Pons (tissue), 1 donor: ENCODE data around the gene KCNAB2.

Experiments
- DNase-seq: peaks from one replicate; pipeline ENCODE4 v3.0.0-alpha.2; 2016; ENCODE audit warnings: low spot score

KCNAB2 gene

DNA sequence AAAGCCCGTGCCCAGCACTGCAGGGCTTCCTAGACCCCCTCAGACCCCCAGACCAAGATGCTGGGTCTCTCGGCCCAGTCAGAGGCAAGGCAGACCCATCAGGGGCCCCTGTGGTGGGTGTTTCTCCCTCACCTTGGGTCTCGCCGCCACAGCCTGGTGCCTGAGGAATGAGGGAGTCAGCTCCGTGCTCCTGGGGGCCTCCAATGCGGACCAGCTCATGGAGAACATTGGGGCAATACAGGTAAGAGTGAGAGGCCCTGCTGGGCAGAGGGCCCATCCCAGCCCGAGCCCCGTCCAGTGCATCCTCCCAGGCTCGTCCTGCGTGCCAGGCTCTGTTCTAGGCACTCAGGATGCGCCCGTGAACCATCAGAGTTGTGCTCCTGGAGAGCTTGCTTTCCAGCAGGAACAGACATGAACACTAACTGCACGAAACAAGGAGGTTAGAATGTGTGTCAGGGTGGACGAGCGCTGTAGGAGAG is 51.5 kb downstream of the KCNAB2 start:
- no peak for DNase-seq

DNA sequence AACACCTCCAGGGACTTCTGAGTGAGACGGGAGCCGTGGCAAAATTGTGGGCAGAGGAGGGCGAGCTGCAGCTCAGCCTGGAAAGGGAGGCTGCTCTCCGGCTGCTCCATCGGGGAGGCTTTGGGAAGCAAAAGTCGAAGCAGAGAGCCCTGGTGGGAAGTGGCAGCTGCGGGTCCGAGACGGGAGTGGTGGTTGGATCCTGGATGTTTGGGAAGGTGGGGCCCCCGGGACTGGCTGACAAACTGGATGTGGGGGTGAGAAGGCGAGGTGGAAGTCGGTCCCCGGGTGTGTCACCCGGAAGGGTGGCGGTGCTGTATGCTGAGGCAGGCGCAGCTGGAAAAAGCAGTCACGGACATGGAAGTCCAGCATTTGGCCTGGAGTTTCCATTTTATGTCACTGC is 52.1 kb downstream of the KCNAB2 start:
- DNase-seq: no peak

DNA sequence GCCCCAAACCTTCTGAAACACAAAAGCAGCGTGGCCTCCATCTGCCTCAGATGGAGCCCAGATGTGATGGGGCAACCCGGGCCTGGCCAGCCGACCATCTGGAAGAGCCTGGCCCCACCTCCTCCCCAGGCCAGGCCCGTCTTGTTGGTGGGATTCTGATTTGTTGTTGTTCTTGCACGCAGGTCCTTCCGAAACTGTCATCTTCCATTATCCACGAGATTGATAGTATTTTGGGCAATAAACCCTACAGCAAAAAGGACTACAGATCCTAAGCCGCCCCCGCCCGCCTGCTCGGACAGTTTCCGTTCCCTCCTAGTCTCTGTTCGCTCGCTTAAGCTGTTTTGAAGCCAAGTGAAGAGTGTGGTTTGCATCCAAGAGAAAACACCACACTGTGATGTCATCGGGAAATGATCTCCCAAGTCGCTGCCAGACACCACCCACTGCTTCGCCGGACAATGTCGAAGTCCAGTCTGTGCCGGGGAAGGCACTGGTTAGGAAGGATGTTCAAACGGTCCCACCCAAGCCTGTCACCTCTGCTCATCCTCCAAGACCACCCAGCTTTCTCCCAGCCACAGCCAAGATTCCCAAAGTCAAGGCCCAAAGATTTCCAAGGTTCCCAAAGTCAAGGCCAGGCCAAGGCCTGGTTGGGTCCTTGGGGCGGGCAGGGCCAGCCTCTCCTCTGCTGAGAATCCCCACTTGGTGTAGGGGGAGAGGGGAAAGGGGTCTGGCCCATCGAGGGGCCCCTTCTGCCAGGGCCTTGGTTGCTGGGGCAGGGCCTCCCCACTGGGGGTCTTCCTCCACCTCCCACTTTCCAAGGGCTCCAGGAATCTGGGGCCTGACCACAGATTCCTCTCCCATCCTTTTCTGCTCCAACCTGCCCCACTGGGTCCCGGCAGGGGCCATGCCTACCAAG is 52.9 kb downstream of the KCNAB2 start:
- no peak for DNase-seq

DNA sequence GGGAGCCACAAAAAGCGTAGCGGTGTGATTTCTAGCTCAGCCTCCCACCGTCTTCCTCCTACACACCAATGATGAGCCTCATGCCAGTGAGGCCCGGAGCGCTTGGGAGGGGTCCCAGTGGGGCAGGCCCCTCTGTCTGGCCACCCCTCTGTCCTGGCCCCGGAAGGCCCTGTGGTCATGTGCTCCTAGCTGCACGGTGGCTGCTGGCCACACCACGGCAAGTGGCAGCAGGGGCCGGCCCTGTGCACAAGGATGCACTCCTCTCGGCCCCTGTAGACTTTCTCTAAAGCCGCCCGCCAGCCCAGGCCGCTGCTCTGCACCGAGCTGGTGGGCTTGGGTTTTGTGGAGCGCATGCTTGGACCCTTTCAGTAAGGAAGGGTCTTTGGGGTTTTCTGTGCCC is 53.6 kb downstream of the KCNAB2 start:
- DNase-seq: no peak

DNA sequence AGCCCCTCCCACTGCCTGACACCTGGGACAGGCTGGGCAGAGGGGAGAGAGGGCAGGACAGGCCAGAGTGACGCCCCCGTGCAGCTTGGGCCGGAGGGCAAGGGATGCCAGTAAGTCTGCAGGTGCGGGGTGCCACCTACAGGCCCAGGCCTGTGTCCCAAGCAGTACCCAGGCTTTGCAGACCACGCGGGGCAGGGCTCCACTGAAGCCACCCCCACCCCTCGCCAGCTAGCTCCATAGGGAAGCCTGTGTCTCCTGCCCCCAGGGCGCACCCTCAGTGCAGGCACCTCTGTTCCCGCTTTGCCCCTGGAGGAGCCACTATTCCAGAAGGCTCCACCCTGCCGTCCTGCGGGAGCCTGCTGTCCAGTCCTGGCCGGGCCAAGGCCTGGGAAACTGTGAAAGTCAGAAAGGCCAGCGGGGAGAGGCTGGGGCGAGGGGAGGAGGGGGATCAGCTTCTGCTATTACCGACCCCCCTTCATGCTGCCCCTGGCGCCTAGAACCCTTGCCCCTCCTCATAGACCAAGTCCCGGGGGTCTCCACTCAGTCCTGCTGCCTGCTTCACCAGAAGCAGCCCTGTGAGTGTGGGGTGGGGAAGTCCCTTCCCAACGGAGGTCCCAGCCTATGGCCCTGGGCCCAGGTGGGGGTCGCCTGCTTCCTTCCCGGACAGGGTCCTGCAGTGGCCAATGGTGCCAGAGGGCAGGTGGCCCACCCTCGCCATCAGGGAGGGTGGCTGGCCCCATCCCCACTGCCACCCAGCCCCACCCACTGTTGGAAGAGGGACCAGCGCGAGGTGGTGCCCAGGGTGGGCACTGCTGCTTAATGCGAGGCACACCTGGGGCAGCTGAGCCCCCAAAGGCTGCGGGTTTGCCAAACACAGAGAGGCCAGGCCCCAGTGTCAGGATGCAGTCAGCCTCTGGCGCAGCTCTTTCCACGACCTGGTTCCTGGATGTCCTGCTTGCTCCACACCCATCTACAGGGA is 54.4 kb downstream of the KCNAB2 start:
- no peak for DNase-seq

DNA sequence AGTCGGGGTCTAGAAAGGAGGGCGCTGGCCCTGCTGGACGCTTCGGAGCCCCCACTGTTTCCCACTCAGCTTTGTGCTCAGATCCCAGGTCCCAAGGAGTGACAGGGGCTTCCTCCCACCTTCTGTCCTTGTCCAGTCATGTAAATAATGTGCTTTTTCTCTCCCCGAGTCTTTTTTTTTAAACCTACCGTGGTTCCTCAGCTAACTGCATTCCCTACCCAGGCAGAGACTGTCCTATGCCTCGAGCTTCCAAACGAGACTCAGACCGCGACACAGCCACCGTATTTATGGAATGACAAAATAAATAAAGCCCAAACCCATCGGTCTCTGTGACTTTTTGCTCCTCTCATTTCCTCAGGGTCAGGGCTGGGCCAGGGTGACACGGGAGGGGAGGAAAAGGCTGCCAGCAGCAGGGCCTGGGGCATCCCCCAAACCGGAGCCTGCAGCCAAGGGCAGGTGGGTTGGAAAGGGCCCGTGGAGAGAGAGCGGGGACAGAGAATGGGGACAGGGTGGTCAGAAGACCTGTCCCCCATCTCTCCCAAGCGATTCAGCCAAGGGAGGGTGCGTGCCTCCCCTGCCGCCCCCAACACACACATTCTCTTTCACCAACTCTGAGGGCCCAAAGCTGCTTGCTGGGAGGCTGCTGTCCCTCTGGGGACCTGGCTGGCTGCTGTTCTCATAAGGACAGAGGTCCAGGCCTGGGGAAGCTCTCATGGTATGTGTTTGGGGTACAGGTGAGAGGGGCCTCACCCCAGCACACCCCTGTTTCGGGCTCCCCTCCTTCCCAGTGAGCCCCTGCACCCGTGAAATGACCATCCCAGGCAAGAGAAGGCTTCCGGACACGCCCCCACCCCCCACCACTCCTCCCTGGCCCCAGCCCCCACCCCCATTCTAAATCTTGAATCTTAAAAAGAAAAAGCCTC is 55.4 kb downstream of the KCNAB2 start:
- no peak for DNase-seq

DNA sequence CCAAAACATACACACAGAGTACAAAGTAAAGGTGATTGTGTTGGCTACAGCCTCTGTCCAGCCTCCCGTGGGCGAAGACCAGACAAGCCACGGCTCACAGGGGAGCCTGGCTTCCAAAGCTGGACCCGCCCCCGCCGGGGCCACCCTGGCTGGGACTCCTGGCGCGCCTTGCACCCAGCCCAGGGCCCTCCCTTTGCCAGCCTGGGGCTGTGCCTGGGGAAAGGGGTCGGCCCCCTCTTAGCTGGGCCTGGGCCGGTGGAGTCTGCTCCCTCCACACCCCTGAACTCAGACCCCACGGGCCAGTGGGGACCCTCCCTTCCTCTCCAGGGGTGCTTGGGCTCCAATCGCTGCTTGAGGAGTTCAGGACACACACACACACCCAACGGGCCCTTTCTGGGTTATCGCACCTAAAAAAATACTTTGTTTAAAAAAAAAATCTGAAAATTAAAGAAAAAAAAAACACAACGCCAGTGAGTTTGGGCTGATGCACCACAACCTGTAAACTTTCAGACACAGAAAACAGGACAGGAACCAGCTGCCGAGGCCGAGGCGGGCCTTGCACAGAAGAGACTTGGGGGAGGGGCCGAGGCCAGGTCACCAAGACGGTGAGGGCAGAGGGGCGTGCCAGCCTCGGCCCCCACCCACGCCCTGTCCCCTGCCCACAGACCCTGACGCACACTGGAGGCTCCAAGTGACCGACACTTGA is 56.3 kb downstream of the KCNAB2 start:
- DNase-seq: no peak

DNA sequence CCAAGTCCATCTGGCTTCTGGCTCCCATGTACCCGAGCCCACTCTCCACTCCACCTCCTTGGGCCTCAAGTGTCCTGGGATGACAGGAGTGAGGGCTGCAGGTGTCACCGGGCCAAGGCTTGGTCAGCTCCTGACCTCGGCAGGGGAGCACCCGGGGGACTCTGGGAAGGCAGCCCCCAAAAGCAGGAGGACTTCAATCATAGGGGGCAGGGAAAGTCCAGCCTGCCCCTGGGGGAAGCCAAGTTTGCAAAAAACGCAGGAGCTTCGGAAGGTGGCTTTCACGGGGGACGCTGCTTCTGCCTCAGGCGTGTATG is 56.8 kb downstream of the KCNAB2 start:
- no peak for DNase-seq

DNA sequence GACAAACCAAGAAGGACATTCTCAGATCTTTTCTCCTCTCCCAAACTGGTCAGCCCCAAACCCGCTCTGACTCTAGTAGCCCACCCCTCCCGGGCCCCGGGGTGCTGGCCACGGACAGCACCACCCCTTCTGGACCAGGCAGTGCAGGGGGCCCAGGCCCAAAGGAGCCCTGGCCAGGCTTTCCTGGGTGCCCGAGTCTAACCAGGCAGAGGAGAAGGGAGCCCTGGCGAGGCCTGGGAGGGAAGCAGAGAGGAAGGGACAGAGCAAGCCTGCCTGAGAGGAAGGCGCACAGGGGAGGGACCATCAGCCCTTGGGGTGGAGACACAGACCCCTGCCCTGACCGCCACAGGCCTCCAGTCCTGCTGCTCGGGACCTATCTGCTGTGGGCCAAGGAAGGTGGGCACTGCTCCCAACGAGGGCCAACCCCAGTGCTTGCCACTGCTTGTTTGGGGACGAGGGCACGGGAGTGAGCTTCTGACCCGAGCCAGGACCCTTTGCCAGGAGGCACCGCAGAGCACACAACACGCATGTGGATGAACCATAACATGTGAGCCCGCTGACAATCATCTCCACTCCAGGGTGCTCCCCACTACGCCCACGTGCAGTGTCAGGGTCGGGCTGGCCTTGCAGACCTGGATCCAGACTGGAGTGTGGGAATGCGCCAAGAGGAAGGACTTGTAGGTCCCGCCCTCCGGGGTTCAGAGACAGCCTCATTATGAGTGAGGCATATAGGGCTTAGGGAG is 57.6 kb downstream of the KCNAB2 start:
- no peak for DNase-seq

DNA sequence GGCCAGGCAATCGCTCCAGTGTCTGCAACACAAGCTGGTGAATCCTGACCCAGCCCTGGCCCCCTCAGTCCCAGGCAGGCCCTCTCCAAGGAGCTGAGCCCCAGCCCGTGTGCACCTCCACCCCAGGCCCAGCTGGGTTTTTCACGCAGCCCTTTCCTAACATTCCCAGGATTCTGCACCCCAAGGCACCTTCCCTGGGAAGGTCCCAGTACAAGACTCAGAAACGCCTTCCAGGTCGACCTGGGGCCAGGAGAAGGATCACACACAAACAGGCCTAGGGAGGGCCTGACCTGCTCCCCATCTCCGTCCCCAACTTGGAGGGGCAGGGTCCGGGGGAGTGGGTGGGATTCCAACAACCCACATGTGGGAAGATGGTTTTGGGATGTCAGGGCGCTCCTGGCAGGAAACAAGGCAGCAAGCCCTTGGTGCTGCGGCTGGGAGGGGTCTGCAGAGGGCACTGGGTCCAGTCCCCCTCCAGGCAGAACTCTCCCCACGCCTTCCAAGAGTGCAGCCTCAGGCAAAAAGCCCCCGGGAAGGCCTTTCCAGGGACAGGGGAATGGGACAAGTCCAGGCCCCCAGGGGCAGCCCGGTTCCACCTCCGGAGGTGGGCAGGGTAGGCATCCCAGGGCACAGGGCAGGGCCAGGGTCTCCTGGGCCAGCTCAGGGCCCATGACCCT is 58.3 kb downstream of the KCNAB2 start:
- DNase-seq: no peak

DNA sequence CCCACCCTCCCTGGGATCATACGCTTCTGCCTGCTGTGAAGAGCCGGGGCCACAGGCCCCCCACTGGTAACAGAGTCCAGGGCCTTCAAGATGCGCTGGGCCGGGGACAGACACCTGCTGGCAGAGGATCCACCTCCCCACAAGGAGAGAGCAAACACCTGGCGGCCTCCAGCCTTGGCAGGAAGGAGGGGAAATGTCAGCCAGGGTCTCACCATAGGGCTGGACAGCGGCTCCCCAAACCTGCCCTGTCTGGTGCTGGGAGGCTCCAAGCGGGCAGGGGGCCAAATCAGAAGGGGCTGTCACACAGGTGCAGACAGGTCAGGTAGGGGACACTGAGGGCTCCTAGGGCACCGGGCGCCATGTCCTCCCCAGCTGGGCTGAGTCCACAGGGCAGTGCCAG is 58.9 kb downstream of the KCNAB2 start:
- DNase-seq: no peak

DNA sequence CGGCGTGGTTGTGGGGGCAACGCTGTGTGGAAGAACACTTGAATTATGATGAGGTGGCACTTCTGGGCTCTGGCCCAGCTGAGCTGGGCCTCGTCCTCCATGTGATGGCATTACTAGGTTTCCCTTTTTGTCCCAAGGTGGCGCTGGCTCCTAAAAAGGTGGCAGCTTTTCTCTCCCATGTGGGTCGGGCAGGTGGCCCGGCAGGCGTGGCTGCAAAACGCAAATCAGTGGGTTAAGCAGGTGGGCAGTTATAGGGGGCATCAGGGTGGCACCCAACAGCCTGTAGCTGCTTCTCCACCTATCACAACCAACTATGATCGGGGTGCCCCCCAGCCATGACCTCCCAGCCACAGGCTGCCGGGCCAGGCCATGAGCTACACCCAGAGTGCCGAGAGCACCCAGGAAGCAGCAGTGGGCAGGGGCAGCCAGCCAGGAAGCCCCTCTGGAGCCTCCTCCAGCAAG is 59.6 kb downstream of the KCNAB2 start:
- no peak for DNase-seq

DNA sequence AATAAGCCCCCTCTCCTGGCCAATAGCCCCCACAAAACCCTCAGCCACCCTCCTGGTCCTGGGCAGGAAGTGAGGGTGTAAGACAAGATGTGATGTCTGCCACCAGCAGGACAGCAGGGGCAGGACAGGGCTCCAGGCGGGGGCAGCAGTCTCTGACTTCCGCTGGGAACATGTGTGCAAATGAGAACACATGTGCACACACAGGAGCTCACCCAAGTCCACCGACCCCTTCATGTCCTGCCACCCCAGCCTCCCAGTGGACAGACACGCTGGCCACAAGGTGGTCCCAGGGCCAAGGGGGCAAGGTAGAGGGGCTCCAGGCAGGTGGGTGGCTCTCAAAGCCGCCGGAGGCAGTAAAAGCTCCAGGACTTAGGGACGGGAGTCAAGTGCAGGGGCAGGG is 60.1 kb downstream of the KCNAB2 start:
- no peak for DNase-seq

DNA sequence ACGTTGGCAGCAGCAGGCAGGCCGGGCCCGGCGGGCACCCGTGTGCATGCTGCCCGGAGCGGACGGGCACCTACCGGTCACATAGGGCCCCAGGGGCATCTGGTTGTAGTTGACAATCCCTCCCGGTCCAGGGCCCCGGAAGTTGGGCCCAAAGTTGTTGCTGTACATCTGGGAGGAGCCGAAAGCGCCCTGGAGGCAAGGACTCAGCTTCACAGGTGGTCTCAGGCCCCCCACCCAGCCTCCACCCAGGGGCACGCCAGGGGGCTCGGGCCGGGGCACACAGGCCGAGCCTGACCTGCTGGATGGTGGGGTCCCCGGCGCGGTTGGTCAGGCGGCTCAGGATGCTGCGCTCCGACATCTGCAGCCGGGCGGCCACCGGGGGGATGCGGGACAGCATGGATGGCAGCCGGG is 60.6 kb downstream of the KCNAB2 start:
- DNase-seq: no peak

DNA sequence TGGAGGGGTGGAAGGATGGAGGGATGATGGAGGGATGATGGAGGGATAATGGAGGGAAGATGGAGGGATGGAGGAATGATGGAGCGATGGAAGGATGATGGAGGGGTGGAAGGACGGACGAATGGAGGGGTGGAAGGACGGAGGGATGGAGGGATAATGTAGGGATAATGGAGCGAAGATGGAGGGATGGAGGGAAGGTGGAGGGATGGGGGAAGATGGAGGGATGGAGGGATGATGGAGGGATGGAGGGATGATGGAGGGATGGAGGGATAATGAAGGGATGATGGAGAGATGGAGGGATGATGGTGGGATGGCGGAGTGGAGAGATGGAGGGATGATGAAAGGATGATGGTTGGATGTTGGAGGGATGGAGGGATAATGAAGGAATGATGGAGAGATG is 61.3 kb downstream of the KCNAB2 start:
- no peak for DNase-seq

DNA sequence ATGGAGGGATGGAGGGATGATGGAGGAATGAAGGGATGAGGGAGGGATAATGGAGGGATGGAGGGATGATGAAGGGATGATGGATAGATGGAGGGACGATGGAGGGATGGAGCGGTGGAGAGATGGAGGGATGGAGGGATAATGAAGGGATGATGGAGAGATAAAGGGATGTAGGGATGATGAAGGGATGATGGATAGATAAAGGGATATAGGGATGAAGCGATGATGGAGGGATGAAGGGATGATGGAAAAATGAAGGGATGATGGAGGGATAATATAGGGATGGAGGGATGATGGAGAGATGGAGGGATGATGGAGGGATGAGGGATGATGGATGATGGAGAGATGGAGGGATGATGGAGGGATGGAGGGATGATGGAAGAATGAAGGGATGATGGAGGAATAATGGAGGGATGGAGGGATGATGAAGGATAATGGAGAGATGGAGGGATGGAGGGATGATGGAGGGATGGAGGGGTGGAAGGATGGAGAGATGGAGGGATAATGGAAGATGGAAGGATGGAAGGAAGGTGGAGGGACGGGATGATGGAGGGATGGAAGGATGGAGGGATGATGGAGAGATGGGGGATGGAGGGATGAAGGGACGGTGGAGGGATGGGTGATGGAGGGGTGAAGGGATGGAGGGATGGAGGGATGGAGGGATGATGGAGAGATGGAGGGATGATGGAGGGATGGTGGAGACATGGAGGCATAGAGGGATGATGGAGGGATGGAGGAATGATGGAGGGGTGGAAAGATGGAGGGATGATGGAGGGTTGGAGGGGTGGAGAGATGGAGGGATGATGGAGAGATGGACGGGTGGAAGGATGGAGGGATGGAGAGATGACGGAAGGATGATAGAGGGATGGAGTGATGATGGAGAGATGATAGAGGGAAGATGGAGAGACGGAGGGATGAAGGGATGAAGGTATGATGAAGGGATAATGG is 62.0 kb downstream of the KCNAB2 start:
- DNase-seq: no peak

DNA sequence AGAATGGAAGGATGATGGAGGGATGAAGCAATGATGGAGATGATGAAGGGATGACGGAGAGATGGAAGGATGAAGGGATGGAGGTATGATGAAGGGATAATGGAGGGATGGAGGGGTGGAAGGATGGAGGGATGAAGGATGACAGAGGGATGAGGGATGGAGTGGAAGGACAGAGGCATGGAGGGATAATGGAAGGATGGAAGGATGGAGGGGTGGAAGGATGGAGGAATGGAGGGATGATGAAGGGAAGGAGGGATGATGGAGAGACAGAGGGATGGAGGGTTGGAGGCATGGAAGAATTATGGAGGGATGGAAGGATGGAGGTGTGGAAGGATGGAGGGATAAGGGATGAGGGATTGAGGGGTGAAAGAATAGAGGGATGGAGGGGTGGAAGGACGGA is 62.8 kb downstream of the KCNAB2 start:
- no peak for DNase-seq

DNA sequence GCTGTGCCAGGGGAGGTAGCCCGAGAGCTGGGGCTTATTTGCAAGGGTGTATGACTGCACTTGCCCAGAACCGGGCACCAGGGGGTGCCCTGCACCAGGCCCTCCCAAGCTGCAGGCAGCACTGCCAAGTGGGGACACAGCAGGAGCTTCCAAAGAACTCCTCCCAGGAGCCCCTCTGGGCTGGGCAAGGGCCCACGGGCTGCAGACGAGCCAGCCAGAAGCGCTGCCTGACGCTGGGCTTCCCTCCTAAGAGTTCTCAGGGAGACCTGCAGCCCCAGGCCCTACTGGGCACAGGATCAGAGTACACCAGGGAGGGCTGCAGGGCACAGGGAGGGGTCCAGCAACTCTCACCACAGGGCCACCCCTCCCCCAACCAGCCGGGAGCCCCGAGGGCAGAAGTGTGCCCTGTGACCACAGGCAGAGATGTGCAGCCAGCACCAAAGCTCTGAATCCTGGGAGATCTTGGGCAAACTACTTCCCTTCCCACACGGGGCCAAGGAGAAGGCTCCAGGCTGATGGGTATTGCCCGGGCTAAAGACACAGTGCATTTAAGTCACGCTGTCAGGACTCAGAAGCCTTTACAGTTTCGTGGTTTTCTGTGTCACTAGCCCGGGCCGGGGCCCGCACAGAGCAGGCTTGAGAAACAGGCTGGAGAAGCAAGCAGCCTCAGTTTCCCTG is 63.4 kb downstream of the KCNAB2 start:
- no peak for DNase-seq
